Measurements from ENCODE around the gene C20orf141. TPM values are rescaled to one million over a fixed set of nuclear protein-coding genes. Genes with fewer than 3 reads are reported as not detected.

Gene C20orf141
- total and polyA plus RNA-seq, 10 of the 15 experiments (the other 5 are each of a cell fraction or from before 2014, with no cell fraction given) = not detected

GRCh38 chr20:2817891-2818595 lies 3.3 kb downstream of the C20orf141 start (continued):
- TF ChIP-seq HSF1 (IDR thresholded peaks at IDR 0.05; ENCODE audit: low read depth, low read length) (no peak), NRF1 (conservative IDR thresholded peaks at IDR 0.05; ENCODE audit: low read depth, low read length) (no peak), IRF3 (IDR thresholded peaks at IDR 0.05) (no peak)

- POLR2A ChIA-PET = no interaction called here
- Histone ChIP-seq H3K79me2 (ENCODE audit: control insufficient read depth, insufficient read depth, low read length) (no peaks in the 10 kb centered on the region), H3K4me1 (ENCODE audit: control insufficient read depth, insufficient read depth, low read length) (no peaks in the 10 kb centered on the region), H3K9ac (ENCODE audit: control insufficient read depth, insufficient read depth, low read length) (no peak overlapping the region), H3K4me2 (ENCODE audit: control insufficient read depth, insufficient read depth) (no peak overlapping the region), H4K20me1 (ENCODE audit: control insufficient read depth, insufficient read depth) (no peaks in the 10 kb centered on the region), H3K27ac (ENCODE audit: control insufficient read depth, insufficient read depth) (no peak overlapping the region), H3K36me3 (ENCODE audit: control insufficient read depth in 2 of 2, insufficient read depth in 2 of 2, low read length in 1 of 2) (no peaks in the 10 kb centered on the region), H2AFZ (ENCODE audit: control insufficient read depth, low read depth, low read length) (no peak overlapping the region), H3K9me3 (replicated peaks; ENCODE audit: control insufficient read depth, insufficient read depth, low read length) (no peaks in the 10 kb centered on the region), H3K27me3 (replicated peaks in 1 of 2; ENCODE audit: control insufficient read depth in 2 of 2, insufficient read depth in 2 of 2, low read length in 1 of 2) (no peaks in the 10 kb centered on the region), H3K4me3 (no peak overlapping the region)
- in situ Hi-C loops (cut with MboI) (loop anchor here (5.0 kb wide), 1 partner anchor 1217 kb away; no protein-coding TSS in a partner anchor), intact Hi-C loops (cut with micrococcal nuclease; ENCODE audit: unreplicated experiment) (no loop called here)
- ATAC-seq (no peak), FAIRE-seq (no peak), DNase-seq (ENCODE audit: low read depth, low spot score) (no peak)
- 70% methylated on average over 32 of the region's 32 CpGs for WGBS (ENCODE audit: insufficient coverage, insufficient replicate concordance, low lambda C conversion rate, missing lambda C conversion rate)
- BruUV-seq (replicated peaks) = no TSS peak
- RAD21 ChIA-PET (ENCODE audit: unreplicated experiment) = no interaction called here
- CTCF ChIA-PET = no interaction called here
- SMC1A ChIA-PET (ENCODE audit: uncharacterized antibody, unreplicated experiment) = no interaction called here
- no peak for TF ChIP-seq ZBTB11 (CRISPR knock-in tag; IDR thresholded peaks at IDR 0.05)
- no peak for TF ChIP-seq ELK1 (IDR thresholded peaks at IDR 0.05; ENCODE audit: low read depth, low read length)
- no peak for TF ChIP-seq RBBP5 (conservative IDR thresholded peaks at IDR 0.05)
- no peak for TF ChIP-seq REST (IDR thresholded peaks at IDR 0.05; ENCODE audit: low read depth, low read length)
These were observed 5.5 kb downstream of the C20orf141 start for GRCh38 chr20:2820084-2820895.
